Lower leg skin (tissue), 3 donors: Measurements from ENCODE around the gene MGMT.

ENCODE experiments used
- CTCF ChIP-seq, 3 donors: fragments of 450-650 bp; IDR thresholded peaks; one replicate each; pipeline ENCODE4 v1.5.1; 2016; ENCODE audit warnings: antibody characterized with exemption in 3 of 3, mild to moderate bottlenecking in 3 of 3, moderate library complexity in 2 of 3
- POLR2A ChIP-seq, 2 donors: fragments of 450-650 bp; IDR thresholded peaks; one replicate each; pipeline ENCODE4 v1.6.1; 2016 to 2017; ENCODE audit warnings: antibody characterized with exemption in 2 of 2, mild to moderate bottlenecking in 1 of 2, moderate library complexity in 1 of 2

GRCh38 chr10:129607607-129608109 is 140.6 kb downstream of the MGMT start:
- TF ChIP-seq CTCF (IDR thresholded peaks at IDR 0.05) (no peak), POLR2A (IDR thresholded peaks at IDR 0.05) (no peak)
